Thoracic aorta (tissue), 2 donors: ENCODE data around the gene GZMB. TPM values are rescaled to one million over a fixed set of nuclear protein-coding genes. Genes with fewer than 3 reads are reported as not detected.

Experiments used
- ATAC-seq: fragments of 150-250 bp; one replicate; pipeline ENCODE4 v1.8.0; 2017; ENCODE audit warnings: low read depth; ENCODE audit not compliant: insufficient number of reproducible peaks, low FRiP score
- DNase-seq: peaks from one replicate; pipeline ENCODE4 v3.0.0-alpha.2; 2020; ENCODE audit warnings: low spot score
- H3K27ac ChIP-seq, 2 donors: fragments of 200-600 bp; sonication (generic); 1 replicate in 1 of 2; 2 replicates in 1 of 2; pipeline ENCODE4 v1.5.1; 2016; ENCODE audit warnings: mild to moderate bottlenecking in 2 of 2, moderate library complexity in 2 of 2
- H3K27me3 ChIP-seq: fragments of 200-600 bp; sonication (generic); replicated peaks from 2 replicates; pipeline ENCODE4 v1.6.0; 2016; ENCODE audit warnings: mild to moderate bottlenecking; ENCODE audit not compliant: insufficient read depth
- H3K36me3 ChIP-seq: fragments of 200-600 bp; sonication (generic); one replicate; pipeline ENCODE4 v1.5.1; 2016
- H3K4me1 ChIP-seq, 2 donors: fragments of 200-600 bp; sonication (generic); 1 replicate in 1 of 2; 2 replicates in 1 of 2; pipeline versions ENCODE4 v1.5.1 to v1.6.0; 2016; ENCODE audit warnings: low read depth in 2 of 2, mild to moderate bottlenecking in 1 of 2; ENCODE audit not compliant: control insufficient read depth in 1 of 2
- H3K4me3 ChIP-seq: fragments of 200-600 bp; sonication (generic); 2 replicates; pipeline ENCODE4 v1.5.1; 2016; ENCODE audit warnings: mild to moderate bottlenecking
- H3K9me3 ChIP-seq: fragments of 200-600 bp; sonication (generic); 2 replicates; pipeline ENCODE4 v1.5.1; 2016
- CTCF ChIP-seq: fragments of 200-600 bp; sonication (generic); IDR thresholded peaks from one replicate; pipeline ENCODE4 v1.5.1; 2019; ENCODE audit warnings: antibody characterized with exemption
- total RNA-seq, 2 donors: library from RNA; depleted of rRNA; stranded (reverse); fragments of >200 nt; gene quantifications; one replicate each; pipeline versions ENCODE4 v1.1.0 to v1.2.3, GENCODE V29; 2016

GZMB gene
- under 1 TPM in 1 of 2 donors, not detected in 1; 0.78 TPM for total RNA-seq

GRCh38 chr14:24634158-24634557, at the start of gene GZMB:
Gene GZMB (minus strand): TSS chr14:24634190. CDS start chr14:24634160, 30 bp downstream.
- no peaks in the 10 kb centered on the region for H3K9me3 ChIP-seq
- no peak for TF ChIP-seq CTCF
- no peak within 1 kb of the TSS for H3K27ac ChIP-seq
- no peaks in the 10 kb centered on the region for H3K4me1 ChIP-seq
- no peaks in the 10 kb centered on the region for H3K36me3 ChIP-seq
- DNase-seq = no peak
- ATAC-seq = no peak
- no peak within 1 kb of the TSS for H3K4me3 ChIP-seq
- H3K27me3 ChIP-seq = no peaks in the 10 kb centered on the region

- Histone ChIP-seq H3K9me3 (no peaks in the 10 kb centered on the region), H3K4me3 (no peak overlapping the region), H3K36me3 (no peaks in the 10 kb centered on the region), H3K4me1 (no peaks in the 10 kb centered on the region), H3K27ac (no peak overlapping the region), H3K27me3 (no peaks in the 10 kb centered on the region)
- no peak for ATAC-seq
- no peak for TF ChIP-seq CTCF
- DNase-seq = no peak
Measured at GRCh38 chr14:24681056-24681455, 47.1 kb upstream of the GZMB start.

GRCh38 chr14:24680516-24680915, 46.5 kb upstream of the GZMB start:
- Histone ChIP-seq H3K9me3 (no peaks in the 10 kb centered on the region), H3K36me3 (no peaks in the 10 kb centered on the region), H3K4me1 (no peaks in the 10 kb centered on the region), H3K27me3 (no peaks in the 10 kb centered on the region), H3K4me3 (no peak overlapping the region), H3K27ac (no peak overlapping the region)
- no peak for DNase-seq
- ATAC-seq = no peak
- TF ChIP-seq CTCF = no peak

GRCh38 chr14:24679248-24679961, 45.4 kb upstream of the GZMB start:
- Histone ChIP-seq H3K36me3 (no peaks in the 10 kb centered on the region), H3K27me3 (no peaks in the 10 kb centered on the region), H3K27ac (no peak overlapping the region), H3K9me3 (no peaks in the 10 kb centered on the region), H3K4me1 (no peaks in the 10 kb centered on the region), H3K4me3 (no peak overlapping the region)
- ATAC-seq = no peak
- no peak for TF ChIP-seq CTCF
- no peak for DNase-seq

- Histone ChIP-seq H3K4me1 (peaks cover 0 to 4% of the 10 kb centered on the region in 2 donors), H3K27ac (no peak overlapping the region), H3K27me3 (no peaks in the 10 kb centered on the region), H3K9me3 (no peaks in the 10 kb centered on the region), H3K36me3 (no peaks in the 10 kb centered on the region), H3K4me3 (peak overlapping the region; percentile 64)
- peak; percentile 24 for DNase-seq
- peak; percentile 62 for TF ChIP-seq CTCF
- ATAC-seq = peak; percentile 72
Measured at GRCh38 chr14:24678801-24679247, 44.8 kb upstream of the GZMB start.
